ENCODE data around the gene TRMT5.

Gene TRMT5

DNA sequence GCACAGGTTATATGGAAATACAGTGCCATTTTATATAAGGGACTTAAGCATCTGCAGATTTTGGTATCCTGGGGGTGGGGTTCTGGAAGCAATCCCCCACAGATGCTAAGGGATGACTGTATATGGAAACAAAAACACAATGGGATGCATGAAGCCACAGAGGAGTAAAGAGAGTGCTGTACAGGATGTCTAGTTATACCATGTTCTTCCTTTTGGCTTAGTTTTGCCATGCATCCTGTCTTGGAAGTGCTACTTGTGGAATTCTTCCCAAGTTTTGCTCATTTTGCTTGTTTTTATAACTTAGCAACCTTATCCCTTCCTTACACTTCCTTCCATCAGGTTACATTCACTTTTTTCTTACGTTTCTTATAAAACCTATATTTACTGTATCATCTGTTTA lies 55.6 kb downstream of the TRMT5 start:
- Histone ChIP-seq H3K9me3 (ENCODE audit: severe bottlenecking) (no peaks in the 10 kb centered on the region), H3K27me3 (ENCODE audit: insufficient read depth, low read depth, severe bottlenecking) (no peaks in the 10 kb centered on the region), H3K4me3 (ENCODE audit: low read depth, low read length) (no peak overlapping the region), H3K36me3 (no peaks in the 10 kb centered on the region), H3K27ac (no peak overlapping the region)
- DNase-seq, result no peak
- no peak for TF ChIP-seq CTCF (IDR thresholded peaks at IDR 0.05; ENCODE audit: low read depth, low read length)

DNA sequence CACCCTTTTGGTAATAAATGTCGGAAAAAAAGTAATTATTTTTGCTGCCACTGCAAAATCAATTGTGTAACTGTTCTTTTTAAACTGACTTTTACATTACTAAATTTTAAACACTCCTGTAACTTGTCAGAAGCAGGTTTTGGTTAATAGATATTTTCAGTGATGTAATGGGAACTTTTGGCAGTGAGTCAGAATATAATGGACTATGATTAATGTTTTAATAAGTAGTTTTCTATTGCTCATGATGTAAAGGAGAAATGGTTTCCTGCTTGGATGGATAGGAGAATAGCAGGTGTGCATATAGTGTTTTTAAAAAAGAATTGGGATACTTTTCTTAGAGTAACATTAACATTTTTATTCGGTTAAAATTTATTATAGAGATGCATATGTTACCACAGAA lies 58.8 kb downstream of the TRMT5 start:
- no peaks in the 10 kb centered on the region for H3K36me3 ChIP-seq
- no peak for TF ChIP-seq CTCF (IDR thresholded peaks at IDR 0.05; ENCODE audit: low read depth, low read length)
- H3K27me3 ChIP-seq (ENCODE audit: insufficient read depth, low read depth, severe bottlenecking), result no peaks in the 10 kb centered on the region
- no peak overlapping the region for H3K27ac ChIP-seq
- DNase-seq, result no peak
- no peaks in the 10 kb centered on the region for H3K9me3 ChIP-seq (ENCODE audit: severe bottlenecking)
- no peak overlapping the region for H3K4me3 ChIP-seq (ENCODE audit: low read depth, low read length)
